NOMO-1 (cell line): ENCODE results near the gene REXO2.

ENCODE experiments used
- DNase-seq, 2 experiments: peaks; one replicate each; lab custom pipeline; 2025; ENCODE audit not compliant: unreplicated experiment in 2 of 2; lab: John Stamatoyannopoulos, UW

REXO2 gene

DNA sequence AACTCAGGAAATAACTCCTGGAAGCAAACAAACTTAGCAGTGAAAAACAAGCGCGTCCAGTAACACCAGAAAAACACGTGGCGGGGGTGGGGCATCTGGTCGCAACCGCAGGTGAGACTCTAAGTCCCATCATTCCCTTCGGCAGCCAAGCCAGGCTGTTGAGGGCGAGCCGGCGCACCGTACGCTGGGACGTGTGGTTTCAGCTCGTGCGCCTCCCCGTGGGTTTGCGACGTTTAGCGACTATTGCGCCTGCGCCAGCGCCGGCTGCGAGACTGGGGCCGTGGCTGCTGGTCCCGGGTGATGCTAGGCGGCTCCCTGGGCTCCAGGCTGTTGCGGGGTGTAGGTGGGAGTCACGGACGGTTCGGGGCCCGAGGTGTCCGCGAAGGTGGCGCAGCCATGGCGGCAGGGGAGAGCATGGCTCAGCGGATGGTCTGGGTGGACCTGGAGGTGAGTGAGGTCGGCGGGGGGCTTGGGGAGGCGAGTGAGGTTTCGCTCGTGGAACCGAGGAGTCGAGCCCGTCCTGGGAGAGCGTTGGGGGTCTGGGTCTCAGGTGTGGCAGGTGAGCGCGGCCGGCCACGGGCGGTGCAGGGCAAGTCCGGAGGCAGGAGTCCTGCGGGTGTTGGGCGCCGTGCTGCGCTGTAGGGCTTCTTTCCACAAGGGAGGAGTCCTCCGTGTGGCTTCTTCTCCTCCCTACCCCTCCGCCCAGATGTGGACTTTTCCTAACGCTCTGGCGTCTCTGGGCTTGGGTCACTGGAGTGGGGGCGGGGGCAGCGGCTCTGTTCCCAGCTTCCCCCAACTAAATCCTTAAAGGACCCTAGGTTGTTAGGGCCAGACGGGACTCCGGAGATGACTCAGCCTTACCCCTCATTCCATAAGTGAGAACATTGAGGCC is at the start of gene REXO2:
REXO2 (plus strand) TSS at position 239 of the 892 bp plus-strand sequence; CDS start at position 301, 62 bp downstream.
- peak; percentile 92 to 93 for DNase-seq

DNA sequence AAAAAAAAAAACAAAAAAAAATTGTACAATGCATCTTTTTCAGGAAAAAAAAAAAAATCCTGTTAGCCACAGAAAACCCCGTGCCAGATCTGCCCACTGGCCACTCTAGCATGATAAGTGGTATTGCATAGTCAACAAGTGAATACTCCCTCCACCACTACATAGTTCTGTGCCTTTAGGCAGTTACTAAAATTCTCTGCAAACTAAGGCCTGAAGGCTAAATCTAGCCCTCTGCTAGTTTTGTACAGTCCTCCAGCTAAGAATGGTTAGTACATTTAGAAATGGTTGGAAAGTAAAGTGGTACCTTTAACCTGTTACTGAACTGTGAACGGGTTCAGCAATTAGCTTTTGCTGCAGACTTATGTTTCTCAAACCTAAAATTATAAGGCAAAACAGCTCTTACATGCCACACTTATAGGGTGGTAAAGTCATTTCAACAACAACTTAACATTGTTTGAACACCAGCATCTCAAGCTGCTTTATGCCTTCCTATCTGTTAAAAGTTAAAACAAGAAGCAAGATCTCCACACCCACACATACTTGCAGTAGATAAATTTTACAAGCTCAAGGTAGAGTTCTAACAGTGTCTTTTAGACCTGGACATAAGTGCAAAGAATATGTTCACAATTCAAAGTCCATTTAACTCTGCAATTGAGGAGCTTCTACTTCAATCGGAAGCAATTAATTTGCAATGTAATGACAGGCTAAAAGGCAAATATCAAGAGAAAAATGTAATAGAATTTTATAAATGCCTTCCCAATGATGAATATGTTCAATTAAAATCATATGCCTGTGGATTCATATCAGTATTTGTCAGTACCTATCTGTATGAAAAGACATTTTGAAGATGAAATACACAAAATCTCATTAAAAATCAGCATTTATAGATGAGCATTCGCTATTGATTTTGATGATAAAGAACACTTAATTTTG is 46.3 kb upstream of the REXO2 start:
- no peak for DNase-seq

DNA sequence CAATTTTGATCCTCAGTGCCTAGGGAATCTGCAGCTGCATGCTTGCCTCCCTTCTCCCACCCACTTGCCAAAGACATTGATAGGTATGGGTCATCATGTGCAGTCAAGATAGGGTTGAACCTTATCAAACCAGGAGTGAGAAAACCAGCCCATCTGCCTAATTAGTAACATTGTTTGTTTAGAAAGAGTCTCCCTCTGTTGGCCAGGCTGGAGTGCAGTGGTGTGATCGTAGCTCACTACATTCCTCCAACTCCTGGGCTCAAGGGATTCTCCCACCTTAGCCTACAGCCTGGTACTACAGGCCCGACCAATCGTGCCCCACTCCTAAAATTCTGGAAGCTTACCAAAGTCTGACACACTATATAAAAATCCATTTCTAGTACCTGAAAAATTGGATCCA is 43.5 kb upstream of the REXO2 start:
- DNase-seq, result no peak

DNA sequence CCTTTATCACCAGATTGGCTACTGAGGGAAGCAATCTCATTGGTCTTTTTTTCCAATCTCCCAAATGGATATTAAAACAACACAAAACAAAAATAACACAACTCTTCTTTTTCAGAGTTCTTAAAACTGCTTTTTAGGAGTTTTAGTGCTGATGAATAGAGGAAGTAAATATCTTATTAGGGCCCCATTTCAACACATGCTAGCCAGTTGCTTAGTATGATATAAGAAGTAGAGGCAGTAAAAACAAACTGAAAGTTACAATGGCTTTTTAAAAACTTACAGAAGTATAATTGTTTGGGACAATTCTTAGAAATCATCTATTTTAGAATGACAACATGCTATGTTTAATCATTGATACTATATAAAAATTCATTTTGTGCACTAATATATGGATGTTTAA is 42.4 kb upstream of the REXO2 start:
- DNase-seq, result peak; percentile 35 to 66

DNA sequence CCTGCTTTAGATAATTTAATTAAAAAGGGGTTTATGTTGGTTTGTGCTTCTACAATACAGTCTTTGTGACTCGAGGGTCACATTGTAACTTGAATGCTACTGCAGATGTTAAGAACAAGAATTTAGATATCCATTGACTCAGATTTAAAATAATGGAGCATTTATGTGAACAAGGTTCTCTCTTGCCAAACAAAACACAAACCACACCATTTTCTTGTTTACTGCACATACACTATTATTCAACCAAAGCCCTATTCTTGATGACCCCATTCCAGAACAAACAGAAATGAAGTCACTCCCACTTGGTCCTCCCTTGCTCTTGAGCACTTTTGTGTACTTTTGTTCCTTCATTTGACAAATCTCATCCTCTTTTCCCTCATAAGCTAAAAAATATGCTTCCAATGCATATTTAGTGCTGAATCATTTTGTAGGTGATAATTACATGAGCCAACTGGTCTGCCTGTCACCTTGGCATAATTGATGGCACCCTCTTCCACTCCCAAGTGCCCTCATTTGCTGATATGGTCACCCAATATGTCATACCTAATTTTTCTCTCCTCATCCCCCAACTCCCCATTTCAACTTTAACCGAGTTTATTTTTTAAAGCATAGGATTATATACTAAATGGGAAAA is 41.8 kb upstream of the REXO2 start:
- DNase-seq, result no peak

DNA sequence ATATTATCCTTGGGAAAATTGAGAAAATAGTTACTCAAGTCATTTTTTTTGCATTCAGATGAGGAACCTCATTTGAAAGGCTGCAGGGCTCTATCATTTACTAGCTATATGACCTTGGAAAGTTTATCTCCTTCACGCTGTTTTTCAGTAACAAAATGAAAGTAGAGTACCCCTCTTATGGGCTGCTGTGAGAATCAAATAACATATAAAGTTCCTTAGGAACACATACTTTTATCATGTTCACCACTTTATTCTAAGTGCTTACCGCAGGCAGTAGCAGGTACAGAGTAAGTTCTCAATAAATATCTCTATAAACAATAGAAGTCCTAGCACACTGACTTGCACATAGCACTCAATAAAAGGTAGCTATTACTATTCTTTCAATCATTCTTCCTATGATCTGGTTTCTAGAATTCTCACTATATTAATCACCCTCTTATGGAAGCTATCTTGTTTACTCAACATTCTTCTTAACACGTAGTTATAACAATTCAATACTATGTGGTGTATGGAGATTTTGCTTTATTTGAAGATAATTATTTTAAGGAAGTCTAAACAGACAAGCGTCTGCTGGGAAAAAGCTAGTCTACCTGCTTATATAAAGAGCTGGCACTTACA is 40.9 kb upstream of the REXO2 start:
- no peak for DNase-seq

DNA sequence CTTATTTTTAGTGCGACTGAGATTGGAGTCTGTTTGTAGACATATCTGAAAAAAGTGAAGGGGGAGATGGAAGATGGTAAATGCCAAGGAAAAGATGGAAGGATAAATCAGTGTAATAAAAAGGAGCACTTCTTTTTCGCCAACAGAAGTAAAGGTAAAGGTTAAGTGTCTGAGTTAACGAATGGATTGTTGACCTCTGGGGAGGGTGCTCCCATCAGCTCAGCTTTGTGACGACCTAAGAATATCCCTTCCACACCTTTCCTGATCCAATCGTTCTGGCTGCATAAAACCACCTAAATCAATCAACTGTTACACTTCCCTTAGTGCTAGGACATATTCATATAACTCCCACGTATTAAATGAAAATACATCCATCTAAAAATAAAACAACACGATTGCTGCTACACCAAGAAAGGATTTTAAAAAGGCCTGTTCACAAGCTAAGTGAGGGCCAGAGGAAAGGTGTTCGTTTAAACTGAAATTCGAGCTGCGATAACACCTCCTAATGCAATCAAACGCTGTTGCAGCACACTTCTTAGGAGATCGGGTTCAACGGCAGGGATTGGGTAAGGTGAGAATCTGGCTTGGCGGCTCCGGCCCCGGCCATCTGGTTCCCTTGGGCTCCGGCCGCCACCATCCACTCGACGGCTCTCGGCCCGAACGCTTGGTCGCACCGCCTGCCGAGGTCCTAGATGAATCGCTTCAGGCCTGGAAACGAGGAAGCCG is 39.6 kb upstream of the REXO2 start:
- DNase-seq, result peak; percentile 64 to 78

DNA sequence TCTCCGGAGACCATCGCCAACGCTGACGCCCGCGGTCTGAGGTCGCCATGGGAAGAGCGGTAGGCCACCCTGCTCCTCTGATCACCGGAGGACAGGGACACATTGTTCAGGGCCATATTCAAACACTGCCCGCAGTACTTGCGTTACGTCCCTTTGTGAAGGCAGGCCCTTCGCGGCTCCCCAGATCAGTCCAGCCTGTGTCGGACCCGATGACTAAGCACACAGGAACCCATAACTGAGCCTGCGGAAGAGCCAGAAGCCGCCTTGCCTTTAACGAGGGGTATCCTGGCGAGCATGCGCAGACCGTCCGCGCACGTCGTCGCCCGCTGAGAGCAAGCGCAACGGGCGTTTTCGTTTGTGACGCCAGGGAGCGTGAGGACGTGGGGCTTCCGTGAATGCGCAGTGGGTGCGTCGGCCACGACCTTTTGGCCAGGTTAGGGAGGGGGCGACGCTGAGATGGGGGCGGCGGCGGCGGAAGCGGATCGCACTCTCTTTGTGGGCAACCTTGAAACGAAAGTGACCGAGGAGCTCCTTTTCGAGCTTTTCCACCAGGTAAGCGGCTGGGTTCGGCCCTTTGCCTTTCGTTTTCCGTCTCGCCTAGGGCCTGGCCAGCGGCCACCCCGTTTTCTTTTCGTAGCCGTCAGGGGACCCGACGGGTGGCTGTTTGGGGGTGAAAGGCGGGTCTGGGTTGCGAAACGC is 38.9 kb upstream of the REXO2 start, which contains the start of the genes C11orf71 and RBM7:
C11orf71 (minus strand) TSS at position 296 of the 699 bp plus-strand sequence; CDS start at position 116, 180 bp downstream.
RBM7 (plus strand) TSS at position 451 of the 699 bp plus-strand sequence; CDS start at position 457, 6 bp downstream.
- DNase-seq, result peak; percentile 92 to 93

DNA sequence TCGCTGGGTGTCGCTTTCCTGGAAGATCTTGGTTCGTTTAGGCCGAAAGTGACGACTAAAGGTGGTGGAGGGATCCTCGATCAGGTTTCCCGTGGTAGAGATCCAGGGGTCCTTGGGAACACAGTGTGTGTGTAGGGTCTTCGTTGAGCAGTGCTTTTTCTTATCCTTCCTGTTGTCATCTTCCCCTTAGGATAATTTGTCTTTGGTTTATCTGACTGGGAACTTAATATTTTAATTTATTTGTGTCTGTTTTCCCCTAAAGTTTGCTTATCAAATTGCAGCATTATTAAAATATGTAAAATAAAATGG is 38.4 kb upstream of the REXO2 start:
- DNase-seq, result no peak

DNA sequence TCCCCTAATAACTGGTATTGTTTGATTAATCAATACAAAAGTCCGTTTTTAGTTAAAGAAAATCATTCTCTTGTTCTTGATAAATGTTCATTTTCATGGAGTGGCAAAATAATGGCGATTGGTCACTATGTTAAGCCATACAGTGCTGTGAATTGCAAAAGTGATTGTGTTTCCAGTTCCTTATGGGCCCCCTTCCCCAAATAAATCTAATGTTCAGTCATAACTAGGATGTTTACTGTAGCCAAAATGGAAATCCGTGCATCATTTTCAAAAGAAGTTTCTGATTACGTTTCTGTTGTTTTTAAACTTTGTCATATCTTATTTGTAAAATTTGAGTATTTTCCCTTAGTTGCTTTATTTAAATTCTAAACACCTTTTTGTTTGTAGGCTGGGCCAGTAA is 38.0 kb upstream of the REXO2 start:
- DNase-seq, result peak; percentile 16 to 20

DNA sequence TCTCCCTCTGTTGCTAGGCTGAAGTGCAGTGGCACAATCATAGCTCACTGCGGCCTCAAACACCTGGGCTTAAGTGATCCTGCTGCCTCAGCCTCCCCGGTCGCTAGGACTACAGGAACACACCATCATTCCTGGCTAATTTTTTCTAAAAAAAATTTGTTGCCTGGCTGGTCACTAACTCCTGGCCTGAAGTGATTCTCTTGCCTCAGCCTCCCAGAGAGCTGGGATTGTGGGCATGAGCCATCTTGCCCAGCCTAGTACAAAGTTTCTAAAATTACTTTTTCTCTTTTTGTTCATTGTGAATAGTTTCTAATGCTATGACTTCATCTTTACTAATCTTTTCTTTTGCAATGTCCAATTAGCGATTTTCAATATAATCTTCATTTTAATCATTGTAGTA is 26.3 kb upstream of the REXO2 start:
- DNase-seq, result no peak

DNA sequence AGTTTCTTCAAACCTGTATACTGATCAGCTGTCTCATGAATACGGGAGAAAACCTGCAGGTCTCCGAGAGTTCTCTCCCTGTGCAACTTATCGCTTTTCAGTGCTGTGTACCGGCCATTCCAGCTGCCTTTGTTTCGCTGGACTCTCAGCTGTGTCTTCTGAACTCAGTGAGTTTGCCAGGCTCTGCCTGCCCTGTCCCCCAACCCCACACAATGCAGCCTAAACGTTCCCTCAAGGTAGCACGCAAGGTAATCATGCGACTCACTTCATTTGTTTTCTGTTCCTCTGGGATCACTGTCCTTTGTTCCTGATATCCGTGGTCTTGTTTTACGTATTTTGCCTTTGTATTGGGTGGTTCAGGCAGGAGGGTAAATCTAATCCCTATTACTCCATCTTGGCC is 25.3 kb upstream of the REXO2 start:
- no peak for DNase-seq

DNA sequence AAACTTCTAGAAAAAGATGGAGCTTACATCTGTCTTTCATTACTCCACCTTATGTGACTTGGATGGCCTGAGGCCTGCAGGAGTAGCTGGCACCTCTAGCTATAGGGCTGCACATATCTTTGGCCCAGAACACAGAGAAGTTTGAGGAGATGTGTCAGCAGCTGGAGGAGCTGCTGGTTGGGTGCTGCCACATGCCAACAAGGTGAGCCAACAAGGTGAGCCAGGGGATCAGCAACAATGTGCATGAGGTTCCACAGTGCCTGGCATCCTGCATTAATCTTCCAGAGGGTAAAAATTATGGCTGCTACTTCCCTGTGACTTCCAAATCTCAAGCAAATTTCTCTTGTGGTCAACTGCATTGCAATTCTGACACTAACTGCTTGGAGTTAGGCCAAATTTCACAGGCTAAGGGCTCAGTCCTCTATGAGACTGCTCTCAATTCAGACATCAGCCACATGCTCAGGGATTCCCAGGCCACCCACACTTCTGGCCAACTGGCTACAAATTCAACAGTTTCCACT is 22.8 kb upstream of the REXO2 start:
- no peak for DNase-seq

DNA sequence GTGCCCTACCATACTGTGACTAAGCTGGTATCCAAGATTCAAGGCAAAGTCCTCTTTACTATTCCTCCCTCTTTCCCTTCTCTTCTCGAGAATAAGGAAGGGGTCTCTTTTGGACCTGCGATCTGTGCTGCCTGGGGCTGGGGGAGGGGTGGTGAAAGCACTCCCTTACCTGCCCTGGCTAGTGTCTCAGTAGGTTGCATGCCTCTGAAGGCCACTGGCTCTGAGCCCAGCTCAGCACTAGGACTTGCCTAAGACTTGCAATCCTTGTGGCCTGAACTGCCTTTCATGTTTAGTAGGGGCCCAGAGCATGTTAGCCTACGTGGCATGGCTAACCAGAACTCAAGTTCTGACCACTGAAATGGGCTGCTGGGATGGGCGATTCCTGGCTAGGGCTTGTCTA is 13.0 kb upstream of the REXO2 start:
- DNase-seq, result no peak

DNA sequence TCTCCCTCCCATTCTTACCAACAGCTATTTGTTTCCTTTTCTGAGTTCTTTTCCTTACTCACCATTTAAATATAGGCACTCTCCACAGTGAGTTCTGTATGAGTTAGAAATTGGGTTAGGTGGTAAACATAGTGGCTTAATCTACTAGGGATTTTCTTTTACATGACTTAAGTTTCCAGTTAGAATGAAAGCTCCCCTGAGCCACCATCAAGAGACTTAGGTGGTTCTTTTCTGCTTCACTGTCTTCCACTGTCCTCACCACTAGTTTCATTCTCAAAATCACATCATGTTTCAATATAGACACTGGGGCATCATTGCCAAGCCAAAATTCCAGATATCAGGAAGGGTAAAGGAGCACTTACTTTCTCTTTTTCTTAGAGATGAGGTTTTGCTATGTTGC is 9.0 kb upstream of the REXO2 start:
- DNase-seq, result no peak

DNA sequence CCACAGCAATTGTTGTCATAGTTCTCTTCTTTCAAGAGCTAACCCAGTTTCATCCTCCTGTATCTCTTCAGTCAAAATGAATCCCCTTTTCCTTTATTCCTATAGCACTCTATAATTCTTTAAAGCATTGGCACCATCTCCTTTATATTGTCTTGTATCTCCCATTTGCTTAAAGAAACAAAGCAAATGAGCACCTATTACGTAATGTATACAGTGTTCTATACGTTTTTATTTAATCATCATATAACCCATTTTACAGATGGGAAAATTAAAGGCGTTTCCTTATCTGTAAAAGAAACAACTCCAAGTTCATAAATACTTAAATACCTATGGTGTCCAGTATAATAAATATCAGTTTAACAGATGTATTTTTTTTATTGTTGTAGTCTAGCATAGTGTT is 6.4 kb upstream of the REXO2 start:
- DNase-seq, result no peak

DNA sequence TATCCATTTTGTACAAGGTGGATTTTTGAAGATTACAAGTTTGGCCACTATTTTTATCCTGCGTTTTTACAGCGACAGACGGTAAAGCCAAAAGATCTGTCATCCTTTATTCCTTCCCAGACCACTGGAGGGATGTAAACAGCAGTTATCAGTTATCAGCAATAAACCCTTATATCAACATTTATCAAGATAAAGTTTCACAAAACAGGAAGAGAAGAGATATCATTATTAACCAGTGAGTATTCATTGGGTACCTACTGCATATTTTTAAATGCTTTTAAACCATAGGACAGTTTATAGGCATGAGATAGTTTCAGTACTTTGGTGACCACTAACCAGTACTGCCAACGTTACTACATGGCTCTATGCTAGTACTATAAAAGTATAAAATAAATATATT is 5.9 kb upstream of the REXO2 start:
- no peak for DNase-seq

DNA sequence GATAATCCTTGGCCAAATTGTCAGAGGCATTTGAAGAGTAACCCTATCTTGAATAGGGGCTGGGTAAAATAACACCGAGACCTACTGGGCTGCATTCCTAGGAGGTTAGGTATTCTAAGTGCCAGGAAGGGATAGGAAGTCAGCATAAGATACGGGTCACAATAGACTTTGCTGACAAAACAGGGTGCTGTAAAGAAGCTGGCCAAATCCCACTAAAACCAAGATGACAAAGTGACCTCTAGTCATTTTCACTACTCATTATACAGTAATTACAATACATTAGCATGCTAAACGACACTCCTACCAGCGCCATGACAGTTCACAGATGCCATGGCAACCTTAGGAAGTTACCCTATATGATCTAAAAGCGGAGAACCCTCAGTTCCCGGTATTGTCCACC is 964 bp upstream of the REXO2 start:
- DNase-seq, result no peak
